DMS 273 (cell line): Measurements from ENCODE around the gene S100A3.
"Not testable (repeated sequence)": the region's sequence is repeated elsewhere in the genome, so short reads cannot be mapped to it uniquely, and the experiment has no call there.

ENCODE experiments used
- DNase-seq: peaks from one replicate; lab custom pipeline; 2025; ENCODE audit not compliant: unreplicated experiment; lab: John Stamatoyannopoulos, UW

S100A3 gene

GRCh38 chr1:153570874-153571273 lies 21.8 kb upstream of the S100A3 start:
- DNase-seq = no peak

- DNase-seq = no peak
Measured at GRCh38 chr1:153569465-153569864, 20.4 kb upstream of the S100A3 start.

- peak; percentile 97 for DNase-seq
Measured at GRCh38 chr1:153568367-153569099, 19.5 kb upstream of the S100A3 start.

GRCh38 chr1:153567621-153568366 lies 18.7 kb upstream of the S100A3 start:
- peak; percentile 81 for DNase-seq

- DNase-seq = peak; percentile 99
Measured at GRCh38 chr1:153566414-153567371, 17.6 kb upstream of the S100A3 start.

GRCh38 chr1:153565529-153566374 lies 16.7 kb upstream of the S100A3 start, which contains the start of gene S100A2:
S100A2 (minus strand) TSS chr1:153565844; CDS start chr1:153563877, 1,967 bp downstream.
- peak; percentile 92 for DNase-seq

- DNase-seq = peak; percentile 60
Measured at GRCh38 chr1:153563991-153564390, 14.9 kb upstream of the S100A3 start.

- DNase-seq = peak; percentile 43
Measured at GRCh38 chr1:153563483-153563901, 14.4 kb upstream of the S100A3 start.

- DNase-seq = not testable (repeated sequence)
Measured at GRCh38 chr1:153562021-153562420, 13.0 kb upstream of the S100A3 start.

GRCh38 chr1:153561466-153561985 lies 12.5 kb upstream of the S100A3 start:
- DNase-seq = no peak

GRCh38 chr1:153560771-153561465 lies 11.9 kb upstream of the S100A3 start:
- no peak for DNase-seq

GRCh38 chr1:153560241-153560640 lies 11.2 kb upstream of the S100A3 start:
- DNase-seq = no peak

- no peak for DNase-seq
Measured at GRCh38 chr1:153557877-153558276, 8.8 kb upstream of the S100A3 start.

GRCh38 chr1:153556348-153556747 lies 7.3 kb upstream of the S100A3 start:
- DNase-seq = no peak

- DNase-seq = no peak
Measured at GRCh38 chr1:153553830-153554541, 4.9 kb upstream of the S100A3 start.

GRCh38 chr1:153553096-153553495 lies 4.0 kb upstream of the S100A3 start:
- DNase-seq = no peak

- DNase-seq = peak; percentile 35
Measured at GRCh38 chr1:153552335-153552734, 3.3 kb upstream of the S100A3 start.

- no peak for DNase-seq
Measured at GRCh38 chr1:153550827-153551500, 1.9 kb upstream of the S100A3 start.
